A673 (cell line): Measurements from ENCODE around the gene IRS2.

Experiments
- CTCF ChIP-seq: fragments of 300-800, 200-600 bp; sonication (generic); conservative IDR thresholded peaks from 2 replicates; pipeline ENCODE4 v1.5.1; 2017; ENCODE audit warnings: low read depth, mild to moderate bottlenecking, antibody characterized with exemption, low read length, moderate library complexity, mixed read lengths
- EZH2 ChIP-seq: fragments of 200-600 bp; sonication (generic); IDR thresholded peaks from 2 replicates; pipeline ENCODE4 v1.6.1; 2017; ENCODE audit warnings: borderline replicate concordance, low read depth, mild to moderate bottlenecking, mixed read lengths, antibody characterized with exemption, low read length; ENCODE audit not compliant: poor library complexity, severe bottlenecking

- TF ChIP-seq CTCF = no peak
- no peak for TF ChIP-seq EZH2
Observed at GRCh38 chr13:109738298-109738746, 48.1 kb downstream of the IRS2 start.
